OCI-LY1 (cell line): Measurements from ENCODE around the gene COG2.

ENCODE experiments used
- H2AFZ ChIP-seq: fragments of 200-600 bp; sonication (generic), shearing (Covaris generic); 2 replicates; pipeline ENCODE4 v1.6.0; 2014; ENCODE audit warnings: antibody characterized with exemption, mild to moderate bottlenecking, low read length
- H3F3A ChIP-seq: fragments of 200-600 bp; sonication (generic), shearing (Covaris generic); 2 replicates; pipeline ENCODE4 v1.6.0; 2014; ENCODE audit warnings: mild to moderate bottlenecking, antibody characterized with exemption, low read length, moderate library complexity; ENCODE audit not compliant: insufficient read depth
- H3K27ac ChIP-seq: fragments of 200-600 bp; sonication (generic); 2 replicates; pipeline ENCODE4 v1.5.1; 2014; ENCODE audit warnings: low read length, mixed run types, mild to moderate bottlenecking, low read depth; ENCODE audit not compliant: poor library complexity, severe bottlenecking
- H3K27me3 ChIP-seq: fragments of 200-600 bp; sonication (generic); 2 replicates; pipeline ENCODE4 v1.6.0; 2014; ENCODE audit warnings: antibody characterized with exemption, mild to moderate bottlenecking, low read length, moderate library complexity; ENCODE audit not compliant: insufficient read depth
- H3K36me3 ChIP-seq: fragments of 200-600 bp; sonication (generic); 2 replicates; pipeline ENCODE4 v1.6.1; 2014; ENCODE audit warnings: mild to moderate bottlenecking, antibody characterized with exemption, low read length, moderate library complexity, mixed read lengths; ENCODE audit not compliant: insufficient read depth
- H3K4me1 ChIP-seq: fragments of 200-600 bp; sonication (generic); 2 replicates; pipeline ENCODE4 v1.5.1; 2014; ENCODE audit warnings: mild to moderate bottlenecking, low read length, moderate library complexity; ENCODE audit not compliant: insufficient read depth, severe bottlenecking
- H3K4me2 ChIP-seq: fragments of 200-600 bp; sonication (generic), shearing (Covaris generic); 2 replicates; pipeline ENCODE4 v1.6.1; 2014; ENCODE audit warnings: low read length
- H3K4me3 ChIP-seq: fragments of 200-600 bp; sonication (generic); 2 replicates; pipeline ENCODE4 v1.5.1; 2014; ENCODE audit warnings: low read length, low read depth, mild to moderate bottlenecking, mixed read lengths; ENCODE audit not compliant: poor library complexity, severe bottlenecking
- H3K79me2 ChIP-seq: fragments of 200-600 bp; shearing (Covaris generic); 2 replicates; pipeline ENCODE4 v1.6.1; 2016; ENCODE audit warnings: mixed run types, low read length, mixed read lengths; ENCODE audit not compliant: insufficient read depth
- H3K9ac ChIP-seq: fragments of 200-600 bp; sonication (generic), shearing (Covaris generic); 2 replicates; pipeline ENCODE4 v1.6.1; 2014; ENCODE audit warnings: mild to moderate bottlenecking, low read length, mixed read lengths
- H3K9me2 ChIP-seq: fragments of 200-600 bp; sonication (generic), shearing (Covaris generic); 2 replicates; pipeline ENCODE4 v1.6.1; 2014; ENCODE audit warnings: low read depth, mild to moderate bottlenecking, low read length, mixed read lengths
- H3K9me3 ChIP-seq: fragments of 200-600 bp; shearing (Covaris generic); 2 replicates; pipeline ENCODE4 v1.6.1; 2014; ENCODE audit warnings: low read length, mixed read lengths
- H4K20me1 ChIP-seq: fragments of 200-600 bp; sonication (generic), shearing (Covaris generic); 2 replicates; pipeline ENCODE4 v1.6.0; 2016; ENCODE audit warnings: mild to moderate bottlenecking, low read length; ENCODE audit not compliant: insufficient read depth
- CTCF ChIP-seq: fragments of 200-600 bp; sonication (generic), shearing (Covaris generic); IDR thresholded peaks from 2 replicates; pipeline ENCODE4 v1.5.1; 2017; ENCODE audit warnings: mild to moderate bottlenecking, antibody characterized with exemption, low read length, moderate library complexity, mixed read lengths
- EZH2 ChIP-seq: fragments of 200-600 bp; sonication (generic), shearing (Covaris generic); IDR thresholded peaks from 2 replicates; pipeline ENCODE4 v1.8.0; 2017; ENCODE audit warnings: borderline replicate concordance, mixed run types, mild to moderate bottlenecking, antibody characterized with exemption, low read length, moderate library complexity, mixed read lengths

Gene COG2

DNA sequence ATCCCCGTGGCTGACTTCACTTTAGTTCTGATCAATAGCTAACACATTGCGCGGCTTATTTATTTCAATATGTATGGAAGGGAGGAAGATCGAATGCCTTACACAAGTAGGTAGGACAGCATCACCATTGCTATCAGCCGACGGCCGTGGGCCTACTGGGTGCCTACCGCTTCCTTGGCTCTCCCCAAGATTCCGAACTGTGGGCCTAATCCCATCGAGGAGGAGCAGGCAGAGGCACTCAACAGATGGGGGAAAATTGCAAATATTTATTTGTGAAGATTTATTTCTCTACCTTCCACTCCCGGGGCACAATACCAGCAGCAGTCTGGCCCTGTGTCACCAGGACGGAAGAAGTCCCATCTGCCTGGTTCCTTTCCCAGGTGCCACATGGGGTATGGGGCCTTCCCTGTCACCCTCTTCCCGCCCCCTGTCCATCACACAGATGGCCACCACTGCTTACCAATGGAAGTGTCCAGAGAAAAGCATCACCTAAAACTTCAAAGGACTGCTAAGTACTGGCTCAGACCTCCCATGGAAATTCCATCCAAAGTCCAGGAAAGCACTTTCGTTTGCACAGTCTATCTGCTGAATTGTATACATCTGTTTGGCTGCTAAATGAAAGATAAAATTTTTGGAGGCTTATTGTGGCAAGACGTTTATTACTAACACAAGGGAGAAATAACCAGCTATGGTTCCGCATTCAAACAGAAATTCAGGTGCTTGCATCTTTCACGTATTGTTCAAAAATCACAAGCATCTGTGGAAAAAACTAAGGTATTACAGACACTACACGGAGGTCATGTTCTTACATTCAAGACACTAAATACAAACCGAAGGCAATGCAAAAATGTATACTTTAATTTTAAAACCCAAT, 59.9 kb downstream of the COG2 start:
- Histone ChIP-seq H2AFZ (no peak overlapping the region), H3K4me1 (no peaks in the 10 kb centered on the region), H4K20me1 (no peaks in the 10 kb centered on the region), H3K4me3 (no peak overlapping the region), H3K79me2 (no peaks in the 10 kb centered on the region), H3K36me3 (no peaks in the 10 kb centered on the region), H3K27ac (no peak overlapping the region), H3K9me2 (no peaks in the 10 kb centered on the region), H3K9ac (no peak overlapping the region), H3F3A (no peaks in the 10 kb centered on the region), H3K4me2 (no peak overlapping the region), H3K27me3 (no peaks in the 10 kb centered on the region), H3K9me3 (no peaks in the 10 kb centered on the region)
- no peak for TF ChIP-seq CTCF
- TF ChIP-seq EZH2 = no peak

- H3K36me3 ChIP-seq = no peaks in the 10 kb centered on the region
- H3K4me1 ChIP-seq = no peaks in the 10 kb centered on the region
- no peaks in the 10 kb centered on the region for H3K27me3 ChIP-seq
- no peaks in the 10 kb centered on the region for H3F3A ChIP-seq
- H2AFZ ChIP-seq = no peak overlapping the region
- TF ChIP-seq CTCF (no peak), EZH2 (no peak)
- H3K9me2 ChIP-seq = no peaks in the 10 kb centered on the region
- no peaks in the 10 kb centered on the region for H3K79me2 ChIP-seq
- H4K20me1 ChIP-seq = no peaks in the 10 kb centered on the region
- H3K9ac ChIP-seq = no peak overlapping the region
- no peak overlapping the region for H3K4me2 ChIP-seq
- H3K9me3 ChIP-seq = no peaks in the 10 kb centered on the region
- H3K4me3 ChIP-seq = no peak overlapping the region
- no peak overlapping the region for H3K27ac ChIP-seq
Measured at GRCh38 chr1:230702934-230703678, 60.8 kb downstream of the COG2 start.

GRCh38 chr1:230703679-230704385, 61.6 kb downstream of the COG2 start:
- Histone ChIP-seq H3K4me1 (no peaks in the 10 kb centered on the region), H4K20me1 (no peaks in the 10 kb centered on the region), H3K9ac (no peak overlapping the region), H3K9me2 (no peaks in the 10 kb centered on the region), H3K9me3 (no peaks in the 10 kb centered on the region), H3F3A (no peaks in the 10 kb centered on the region), H3K79me2 (no peaks in the 10 kb centered on the region), H3K4me3 (no peak overlapping the region), H2AFZ (no peak overlapping the region), H3K27ac (no peak overlapping the region), H3K27me3 (no peaks in the 10 kb centered on the region; the same call in 1 of the 2 replicates), H3K36me3 (no peaks in the 10 kb centered on the region), H3K4me2 (no peak overlapping the region)
- TF ChIP-seq EZH2 = no peak
